OCI-LY7 (cell line): ENCODE results near the gene GLI3. TPM values are rescaled to one million over a fixed set of nuclear protein-coding genes. Genes with fewer than 3 reads are reported as not detected.

Experiments used
- BruUV-seq: library from RNA; stranded (reverse); fragments of 400-500 nt; replicated peaks from 2 replicates; lab custom pipeline; 2021; lab: Mats Ljungman, UMichigan
- CTCF ChIA-PET: fragments of 300-600 bp; sonication (Branson Sonifier 250); formaldehyde crosslinking; loops from one replicate; lab custom pipeline; 2022; ENCODE audit warnings: antibody characterized with exemption; ENCODE audit not compliant: unreplicated experiment; lab: Charles Lee
- POLR2A ChIA-PET: fragments of 300-600 bp; sonication (Branson Sonifier 250); formaldehyde crosslinking; loops from one replicate; lab custom pipeline; 2022; ENCODE audit warnings: antibody characterized with exemption; lab: Charles Lee
- DNase-seq: peaks from one replicate; pipeline ENCODE4 v3.0.0-alpha.2; 2015; ENCODE audit warnings: low spot score
- H2AFZ ChIP-seq: fragments of 200-600 bp; sonication (generic), shearing (Covaris generic); 2 replicates; pipeline ENCODE4 v1.6.1; 2014; ENCODE audit warnings: mild to moderate bottlenecking, antibody characterized with exemption, low read length, moderate library complexity
- H3K27ac ChIP-seq: fragments of 200-600 bp; sonication (generic); 2 replicates; pipeline ENCODE4 v1.5.1; 2014; ENCODE audit warnings: mixed run types, low read depth, mild to moderate bottlenecking, moderate library complexity, low read length, inconsistent platforms; ENCODE audit not compliant: poor library complexity, severe bottlenecking
- H3K36me3 ChIP-seq: fragments of 200-600 bp; sonication (generic); 2 replicates; pipeline ENCODE4 v1.6.1; 2014; ENCODE audit warnings: mild to moderate bottlenecking, antibody characterized with exemption, low read length, moderate library complexity, mixed read lengths; ENCODE audit not compliant: insufficient read depth
- H3K4me1 ChIP-seq: fragments of 200-600 bp; sonication (generic); 2 replicates; pipeline ENCODE4 v1.5.1; 2014; ENCODE audit warnings: mild to moderate bottlenecking, low read length; ENCODE audit not compliant: insufficient read depth, poor library complexity, severe bottlenecking
- H3K4me2 ChIP-seq: fragments of 200-600 bp; sonication (generic); 2 replicates; pipeline ENCODE4 v1.6.1; 2014; ENCODE audit warnings: mild to moderate bottlenecking, low read length
- H3K4me3 ChIP-seq: fragments of 200-600 bp; sonication (generic); 2 replicates; pipeline ENCODE4 v1.5.1; 2014; ENCODE audit warnings: mild to moderate bottlenecking, low read depth, low read length; ENCODE audit not compliant: poor library complexity, severe bottlenecking
- H3K79me2 ChIP-seq: fragments of 200-600 bp; sonication (generic); 2 replicates; pipeline ENCODE4 v1.6.1; 2016; ENCODE audit warnings: low read depth, mild to moderate bottlenecking, low read length, moderate library complexity, mixed read lengths; ENCODE audit not compliant: insufficient read depth
- H3K9me2 ChIP-seq: fragments of 200-600 bp; sonication (generic); 2 replicates; pipeline ENCODE4 v1.6.1; 2016; ENCODE audit warnings: mild to moderate bottlenecking, low read length, mixed read lengths; ENCODE audit not compliant: insufficient read depth
- H3K9me3 ChIP-seq: fragments of 200-600 bp; sonication (generic); 2 replicates; pipeline ENCODE4 v1.6.1; 2014; ENCODE audit warnings: mild to moderate bottlenecking, mixed run types, low read length, mixed read lengths
- H4K20me1 ChIP-seq: fragments of 200-600 bp; sonication (generic); 2 replicates; pipeline ENCODE4 v1.6.1; 2014; ENCODE audit warnings: mild to moderate bottlenecking, antibody characterized with exemption, low read length, moderate library complexity, mixed read lengths; ENCODE audit not compliant: insufficient read depth
- CTCF ChIP-seq: fragments of 200-600 bp; sonication (generic); conservative IDR thresholded peaks from 2 replicates; pipeline ENCODE4 v1.5.1; 2014; ENCODE audit warnings: mild to moderate bottlenecking, antibody characterized with exemption, low read length, moderate library complexity, mixed read lengths
- EZH2phosphoT487 ChIP-seq: fragments of 200-600 bp; sonication (generic); IDR thresholded peaks from 2 replicates; pipeline ENCODE4 v1.6.1; 2018; ENCODE audit warnings: low read depth, borderline replicate concordance, mild to moderate bottlenecking, mixed run types, antibody characterized with exemption, low read length, moderate library complexity, mixed read lengths
- intact Hi-C: fragments of 100-400 bp; cut with micrococcal nuclease; formaldehyde crosslinking; loops from one replicate; pipeline ENCODE4 v1.10.0; 2022; ENCODE audit not compliant: unreplicated experiment
- total RNA-seq, 2 experiments: library from RNA; depleted of rRNA in 1 of 2; stranded (reverse); fragments of >200 nt in 1 of 2; shearing (Covaris generic) in 1 of 2; gene quantifications; 2 replicates each; pipeline ENCODE4 v1.2.3, GENCODE V29; 2014 to 2022

The GLI3 gene
- total RNA-seq, 2 experiments from 2014 or later, result not detected

- intact Hi-C loops, result no loop called here
- no peaks in the 10 kb centered on the region for H3K4me1 ChIP-seq
- H3K9me2 ChIP-seq, result no peaks in the 10 kb centered on the region
- peaks cover 22% of the 10 kb centered on the region for H3K9me3 ChIP-seq
- TF ChIP-seq EZH2phosphoT487, result no peak
- TF ChIP-seq CTCF, result no peak
- BruUV-seq, result no TSS peak
- no peak for DNase-seq
- ChIA-PET CTCF (no interaction called here), POLR2A (no interaction called here)
- H3K27ac ChIP-seq, result no peak overlapping the region
- no peaks in the 10 kb centered on the region for H3K79me2 ChIP-seq
- H3K36me3 ChIP-seq, result peaks cover 2% of the 10 kb centered on the region
- H4K20me1 ChIP-seq, result no peaks in the 10 kb centered on the region
- H2AFZ ChIP-seq, result no peak overlapping the region
- H3K4me3 ChIP-seq, result no peak overlapping the region
- no peak overlapping the region for H3K4me2 ChIP-seq
Observed at GRCh38 chr7:42010751-42011150, 226.3 kb downstream of the GLI3 start.

- intact Hi-C loops, result no loop called here
- H3K79me2 ChIP-seq, result no peaks in the 10 kb centered on the region
- BruUV-seq, result no TSS peak
- no peak overlapping the region for H2AFZ ChIP-seq
- no peak for DNase-seq
- H3K9me3 ChIP-seq, result no peaks in the 10 kb centered on the region
- H3K4me3 ChIP-seq, result no peak overlapping the region
- no peak for TF ChIP-seq CTCF
- no peak for TF ChIP-seq EZH2phosphoT487
- H4K20me1 ChIP-seq, result no peaks in the 10 kb centered on the region
- ChIA-PET CTCF (no interaction called here), POLR2A (interaction anchor here (0.7 kb wide), 1 partner anchor 498 kb away, joined by 6 read pairs; no protein-coding TSS in a partner anchor)
- no peak overlapping the region for H3K4me2 ChIP-seq
- H3K9me2 ChIP-seq, result no peaks in the 10 kb centered on the region
- no peak overlapping the region for H3K27ac ChIP-seq
- H3K36me3 ChIP-seq, result no peaks in the 10 kb centered on the region
- H3K4me1 ChIP-seq, result no peaks in the 10 kb centered on the region
Observed at GRCh38 chr7:42006801-42007513, 230.1 kb downstream of the GLI3 start.

- H3K9me2 ChIP-seq, result no peaks in the 10 kb centered on the region
- CTCF ChIA-PET, result no interaction called here
Observed at GRCh38 chr7:42002654-42003053, 234.4 kb downstream of the GLI3 start.

More at GRCh38 chr7:42002654-42003053, 234.4 kb downstream of the GLI3 start:
- no peak for TF ChIP-seq EZH2phosphoT487
- TF ChIP-seq CTCF, result no peak
- Histone ChIP-seq H2AFZ (no peak overlapping the region), H3K4me1 (peaks cover 31% of the 10 kb centered on the region), H3K27ac (no peak overlapping the region), H3K79me2 (no peaks in the 10 kb centered on the region), H3K9me3 (no peaks in the 10 kb centered on the region), H3K36me3 (no peaks in the 10 kb centered on the region), H3K4me3 (no peak overlapping the region), H3K4me2 (no peak overlapping the region), H4K20me1 (no peaks in the 10 kb centered on the region)
- POLR2A ChIA-PET, result no interaction called here
- no peak for DNase-seq
- BruUV-seq, result no TSS peak
- intact Hi-C loops, result no loop called here
